Amniotic epithelial cell (primary cell): ENCODE measurements around the gene COL24A1.
"Not testable (repeated sequence)": the region's sequence is repeated elsewhere in the genome, so short reads cannot be mapped to it uniquely, and the experiment has no call there.

ENCODE experiments used
- DNase-seq: peaks from one replicate; pipeline ENCODE4 v3.0.0-alpha.2; 2010; ENCODE audit warnings: low read depth

COL24A1 gene

GRCh38 chr1:85984636-85985035 is 171.9 kb downstream of the COL24A1 start:
- DNase-seq, result no peak

GRCh38 chr1:85983316-85983715 is 173.3 kb downstream of the COL24A1 start:
- no peak for DNase-seq

GRCh38 chr1:85976516-85977205 is 179.9 kb downstream of the COL24A1 start:
- no peak for DNase-seq

- DNase-seq, result no peak
Observed at GRCh38 chr1:85975912-85976371, 180.6 kb downstream of the COL24A1 start.

DNA sequence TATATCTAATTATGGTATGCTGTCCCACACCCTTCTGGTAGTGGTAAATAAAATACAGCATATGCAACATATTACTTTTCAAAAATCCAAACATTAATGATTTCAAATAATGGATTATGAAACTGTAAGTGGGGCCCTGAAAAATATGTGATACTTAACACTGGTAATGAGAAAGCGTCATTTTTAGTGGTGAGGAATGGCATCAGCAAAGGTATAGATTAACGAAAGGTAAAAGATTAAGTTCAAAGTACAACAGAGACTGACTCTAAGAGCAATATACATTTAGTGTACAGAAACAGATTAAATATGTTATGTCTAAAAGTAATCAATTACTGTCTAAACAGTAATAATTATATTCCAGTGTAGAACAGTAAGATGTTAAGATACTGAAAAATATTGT is 194.1 kb downstream of the COL24A1 start:
- DNase-seq, result no peak

DNA sequence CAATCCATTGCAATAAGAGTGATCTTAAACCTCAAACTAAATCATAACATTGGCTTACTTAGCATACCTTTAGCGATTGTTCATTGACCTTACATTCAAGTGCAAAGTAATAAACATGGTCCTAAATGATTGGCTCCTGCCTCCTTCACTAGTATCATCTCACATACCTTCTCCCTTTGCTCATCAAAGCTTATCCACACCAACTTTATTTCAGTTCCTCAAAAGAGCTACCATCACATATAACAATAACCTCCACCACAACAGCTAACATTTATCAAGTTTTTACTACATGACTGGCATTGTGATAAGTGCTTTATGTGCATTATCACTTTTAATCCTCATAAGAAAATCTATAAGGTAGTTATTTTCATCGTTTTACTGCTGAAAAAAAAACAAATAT is 198.8 kb downstream of the COL24A1 start:
- DNase-seq, result no peak

DNA sequence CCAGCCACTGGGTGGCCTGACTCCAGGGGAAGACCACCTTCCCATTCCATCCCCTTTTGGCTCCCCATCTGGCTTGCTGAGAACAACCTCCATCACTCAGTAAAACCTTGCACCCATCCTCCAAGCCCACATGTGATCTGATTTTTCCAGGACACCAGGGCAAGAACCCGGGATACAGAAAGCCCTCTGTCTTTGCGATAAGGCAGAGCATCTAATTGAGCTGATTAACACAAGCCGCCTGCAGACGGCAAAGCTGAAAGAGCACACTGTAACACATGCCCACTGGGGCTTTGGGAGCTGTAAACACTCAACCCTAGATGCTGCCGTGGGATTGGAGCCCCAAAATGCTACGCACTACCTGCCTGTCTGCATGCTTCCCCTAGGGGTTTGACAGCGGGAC is 201.4 kb downstream of the COL24A1 start:
- not testable (repeated sequence) for DNase-seq

GRCh38 chr1:85952460-85952859 is 204.1 kb downstream of the COL24A1 start:
- DNase-seq, result no peak

DNA sequence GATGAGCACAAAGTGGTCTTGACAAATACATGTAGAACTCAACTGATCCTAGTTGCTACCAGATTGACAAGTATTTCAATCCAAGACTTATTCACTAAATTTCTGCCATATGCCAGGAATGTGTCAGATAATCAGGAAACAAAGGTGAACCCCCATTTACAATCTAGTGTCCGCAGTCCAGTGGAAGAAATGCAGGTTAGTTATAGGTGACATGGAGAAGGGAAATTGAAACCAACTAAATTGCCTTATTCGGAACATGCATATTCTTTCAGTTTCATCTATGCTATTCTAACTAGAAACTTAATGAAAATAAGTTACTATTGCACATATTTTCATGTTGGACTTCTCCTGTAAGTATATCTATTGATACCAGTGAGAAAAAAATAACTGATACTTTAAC is 209.4 kb downstream of the COL24A1 start:
- no peak for DNase-seq

GRCh38 chr1:85943945-85944344 is 212.6 kb downstream of the COL24A1 start:
- no peak for DNase-seq

DNA sequence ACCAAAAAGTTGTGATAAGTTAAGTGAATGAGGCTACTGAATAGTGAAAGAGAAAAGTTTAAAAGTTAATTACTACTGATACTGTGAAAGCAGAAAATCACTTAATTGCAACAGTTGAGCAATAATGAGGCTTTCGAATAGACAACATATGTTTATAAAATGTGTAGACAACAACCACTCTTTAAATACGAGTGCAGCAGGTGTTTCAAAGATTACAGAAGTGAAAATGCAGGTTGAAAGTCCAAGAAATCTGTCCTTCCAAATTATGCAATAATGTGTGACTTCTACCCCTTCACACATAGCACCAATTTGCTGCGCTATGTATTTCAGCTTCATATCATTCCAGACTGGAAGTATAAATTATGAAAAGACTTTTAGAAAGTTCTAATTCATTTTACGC is 213.0 kb downstream of the COL24A1 start:
- no peak for DNase-seq

GRCh38 chr1:85940656-85941306 is 215.8 kb downstream of the COL24A1 start:
- no peak for DNase-seq

- DNase-seq, result no peak
Observed at GRCh38 chr1:85938829-85939228, 217.7 kb downstream of the COL24A1 start.

DNA sequence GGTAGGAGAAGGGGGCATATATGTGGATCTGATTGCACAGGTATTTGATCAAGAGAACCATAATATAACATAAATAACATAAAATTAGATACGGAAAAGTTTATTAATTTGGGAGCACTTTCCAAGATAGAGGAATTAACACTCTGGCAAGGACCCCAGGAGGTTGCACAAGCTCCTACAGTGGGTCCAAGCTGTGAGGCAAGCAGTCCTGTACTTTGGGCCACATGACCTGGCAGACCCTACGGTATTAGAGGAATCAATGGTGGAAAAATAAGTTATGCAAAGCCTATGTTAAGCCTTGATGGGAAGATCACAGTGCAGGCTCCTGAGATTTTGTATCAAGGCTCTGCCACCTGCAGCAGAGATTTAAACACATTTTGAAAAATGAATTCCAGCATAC is 220.1 kb downstream of the COL24A1 start:
- no peak for DNase-seq

DNA sequence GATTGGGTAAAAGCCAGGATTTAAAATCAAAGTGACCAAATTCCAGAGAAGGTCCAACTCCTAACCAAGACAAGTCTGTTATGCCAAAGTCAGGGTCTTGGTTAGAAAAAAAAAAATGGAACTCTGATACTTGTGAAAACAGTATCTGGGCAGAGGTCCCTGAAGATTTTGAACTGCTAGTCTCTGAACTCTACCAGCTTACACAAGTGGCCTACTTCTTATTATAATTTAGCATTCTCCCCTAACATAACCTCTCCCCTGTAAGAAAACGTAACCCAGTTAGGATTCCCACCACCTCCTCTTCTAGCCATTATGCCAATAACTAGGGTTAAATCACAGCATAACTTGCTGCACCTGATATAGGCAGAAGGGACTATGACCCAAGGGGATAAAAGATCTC is 220.5 kb downstream of the COL24A1 start:
- no peak for DNase-seq

- DNase-seq, result no peak
Observed at GRCh38 chr1:85935234-85935633, 221.3 kb downstream of the COL24A1 start.

GRCh38 chr1:85934516-85934915 is 222.1 kb downstream of the COL24A1 start:
- DNase-seq, result no peak

- DNase-seq, result peak; percentile 1
Observed at GRCh38 chr1:85933961-85934360, 222.6 kb downstream of the COL24A1 start.

DNA sequence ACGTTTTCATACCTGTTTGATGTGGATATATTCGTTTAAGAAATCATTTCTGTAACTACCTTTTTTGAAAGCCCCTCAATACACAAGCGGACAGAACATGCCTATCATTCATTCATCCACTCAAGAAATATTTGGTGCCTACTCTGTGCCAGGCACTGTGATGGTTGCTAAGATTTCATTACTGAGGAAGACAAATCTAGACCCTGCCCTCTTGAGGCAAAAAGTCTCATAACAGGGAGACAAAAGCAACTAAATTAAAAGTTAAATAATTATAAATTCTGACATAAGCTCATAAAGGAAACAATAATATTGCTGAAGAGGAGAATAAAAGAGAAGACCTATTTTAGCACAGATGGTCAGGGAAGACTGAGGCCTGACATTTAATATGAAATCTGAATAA is 244.8 kb downstream of the COL24A1 start:
- peak; percentile 10 for DNase-seq

DNA sequence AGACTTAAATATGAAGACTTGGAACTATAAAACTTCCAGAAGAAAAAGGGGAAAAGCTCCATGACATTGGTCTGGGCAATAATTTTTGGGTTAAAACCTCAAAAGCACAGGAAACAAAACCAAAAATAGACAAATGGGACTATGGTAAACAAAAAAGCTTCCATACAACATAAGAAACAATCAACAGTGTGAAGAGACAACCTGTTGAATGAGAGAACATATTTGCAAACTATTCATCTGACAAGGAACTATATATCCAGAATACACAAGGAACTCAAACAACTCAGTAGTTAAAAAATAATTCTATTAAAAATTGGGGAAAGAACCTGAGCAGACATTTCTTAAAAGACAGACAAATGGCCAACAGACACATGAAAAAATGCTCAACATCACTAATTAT is 255.7 kb downstream of the COL24A1 start:
- DNase-seq, result no peak

DNA sequence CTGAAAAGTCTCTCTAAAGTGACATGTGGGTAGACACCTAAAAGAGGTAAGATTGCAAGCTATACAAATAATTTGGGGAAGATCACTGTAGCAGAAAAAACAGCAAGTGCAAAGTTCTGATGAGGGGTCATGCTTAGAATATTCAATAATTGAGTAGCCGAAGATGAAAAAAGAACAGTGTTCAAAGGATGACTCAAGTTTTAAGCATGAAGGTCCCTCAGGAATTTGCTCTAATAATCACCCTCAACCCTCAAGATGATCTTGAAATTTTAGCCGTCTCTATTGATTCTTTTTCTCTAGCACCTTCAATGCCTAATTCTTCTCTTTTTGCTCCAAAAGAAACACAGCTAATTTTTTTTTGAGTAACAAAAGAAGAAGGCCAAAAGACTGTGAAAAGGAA is 257.7 kb downstream of the COL24A1 start:
- DNase-seq, result no peak

GRCh38 chr1:85894651-85895050 is 261.9 kb downstream of the COL24A1 start:
- peak; percentile 27 for DNase-seq

DNA sequence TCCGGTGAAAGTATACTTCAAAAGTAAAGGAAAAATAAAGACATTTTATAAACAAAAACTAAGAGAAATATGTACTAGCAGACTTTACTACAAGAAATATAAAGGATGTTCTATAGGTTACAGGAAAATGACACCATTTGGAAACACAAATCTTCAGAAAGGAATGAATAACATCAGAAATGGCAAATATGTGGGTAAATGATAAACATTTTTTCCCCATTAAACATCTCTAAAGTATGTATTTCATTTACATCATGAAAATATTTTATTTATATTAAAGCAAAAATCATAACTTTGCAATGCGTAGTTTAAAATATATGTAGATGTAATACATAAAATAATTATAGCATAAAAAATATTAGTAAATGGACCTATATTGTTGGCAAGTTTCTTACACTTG is 264.2 kb downstream of the COL24A1 start:
- DNase-seq, result no peak

- DNase-seq, result no peak
Observed at GRCh38 chr1:85889870-85890269, 266.7 kb downstream of the COL24A1 start.
